HepG2 (cell line): ENCODE measurements around the gene KIAA1755. TPM values are rescaled to one million over a fixed set of nuclear protein-coding genes. Genes with fewer than 3 reads are reported as not detected.

Experiments used
- ATAC-seq: fragments of 200-7000 bp; cut with Tn5 transposase; 3 replicates; pipeline ENCODE4 v1.9.1; 2020; ENCODE audit warnings: mild to moderate bottlenecking, moderate library complexity
- BruUV-seq: library from RNA; stranded (reverse); fragments of 400-500 nt; replicated peaks from 2 replicates; lab custom pipeline; 2021; lab: Mats Ljungman, UMichigan
- CTCF ChIA-PET: fragments of 300-600 bp; formaldehyde crosslinking; extraction: SDS; loops from one replicate; lab custom pipeline; 2021; ENCODE audit warnings: low total read pairs, inconsistent platforms, low intra/inter-chr PET ratio; lab: Yijun Ruan, JAX
- POLR2A ChIA-PET: fragments of 350-600 bp; sonication (Branson Sonifier 250); formaldehyde crosslinking; loops from one replicate; lab custom pipeline; 2020; ENCODE audit warnings: antibody characterized with exemption, inconsistent platforms; lab: Yijun Ruan, JAX
- DNase-seq: peaks from one replicate; pipeline ENCODE4 v3.0.0-alpha.2; 2015; ENCODE audit warnings: low spot score
- FAIRE-seq: peaks from 3 replicates; lab custom pipeline; 2011; peaks lifted over from hg19 to GRCh38; lab: Jason Lieb, UNC
- H2AFZ ChIP-seq: one replicate; pipeline ENCODE4 v1.6.1; 2011; ENCODE audit warnings: low read length, inconsistent platforms
- H3K27ac ChIP-seq: fragments of 300-600 bp; 3 replicates; pipeline ENCODE4 v1.8.0; 2011; ENCODE audit warnings: mixed run types, mild to moderate bottlenecking, mixed read lengths, low read length, inconsistent platforms; ENCODE audit not compliant: insufficient read depth; ENCODE audit errors: extremely low read length
- H3K27me3 ChIP-seq, 2 experiments: fragments of 200-600 bp in 1 of 2; 2 replicates in 1 of 2; 3 replicates in 1 of 2; pipeline versions ENCODE4 v1.6.0 to v1.8.0; 2011; ENCODE audit warnings: low read length in 2 of 2, mild to moderate bottlenecking in 2 of 2, moderate library complexity in 2 of 2, inconsistent platforms in 1 of 2; ENCODE audit not compliant: insufficient read depth in 2 of 2, control insufficient read depth in 1 of 2
- H3K36me3 ChIP-seq, 2 experiments: fragments of 200-600 bp in 1 of 2; replicated peaks in 1 of 2; 2 replicates in 1 of 2; 3 replicates in 1 of 2; pipeline versions ENCODE4 v1.5.1 to v1.8.0; 2011; ENCODE audit warnings: low read length in 2 of 2, inconsistent platforms in 1 of 2; ENCODE audit not compliant: insufficient read depth in 2 of 2, control insufficient read depth in 1 of 2
- H3K4me1 ChIP-seq: 2 replicates; pipeline ENCODE4 v1.5.1; 2012; ENCODE audit warnings: low read length, inconsistent platforms; ENCODE audit not compliant: insufficient read depth
- H3K4me2 ChIP-seq: 2 replicates; pipeline ENCODE4 v1.6.0; 2011; ENCODE audit warnings: low read depth, low read length, inconsistent platforms
- H3K4me3 ChIP-seq, 3 experiments: fragments of 200-600 bp in 1 of 3; sonication (generic), shearing (Covaris generic) in 1 of 3; replicated peaks in 1 of 3; 2 replicates each; pipeline ENCODE4 v1.5.1; 2011 to 2016; ENCODE audit warnings: low read length in 3 of 3, inconsistent platforms in 2 of 3, low read depth in 2 of 3, mild to moderate bottlenecking in 2 of 3, control low read depth in 1 of 3, mixed read lengths in 1 of 3; ENCODE audit not compliant: insufficient read depth in 1 of 3
- H3K79me2 ChIP-seq: one replicate; pipeline ENCODE4 v1.6.1; 2011; ENCODE audit warnings: low read length, inconsistent platforms; ENCODE audit not compliant: insufficient read depth
- H3K9ac ChIP-seq: 2 replicates; pipeline ENCODE4 v1.6.0; 2011; ENCODE audit warnings: mild to moderate bottlenecking, low read depth, low read length, inconsistent platforms; ENCODE audit not compliant: insufficient read depth
- H3K9me3 ChIP-seq: 2 replicates; pipeline ENCODE4 v1.5.1; 2012; ENCODE audit warnings: mild to moderate bottlenecking, low read length
- H4K20me1 ChIP-seq: 2 replicates; pipeline ENCODE4 v1.6.0; 2011; ENCODE audit warnings: inconsistent platforms, mild to moderate bottlenecking, low read length, moderate library complexity; ENCODE audit not compliant: insufficient read depth
- ELF4 ChIP-seq: sonication (generic); formaldehyde crosslinking; IDR thresholded peaks from 2 replicates; pipeline ENCODE4 v1.5.0; 2020; ENCODE audit warnings: missing genetic modification reagents, mild to moderate bottlenecking, moderate library complexity, borderline replicate concordance
- EP300 ChIP-seq, 3 experiments: sonication (generic) in 1 of 3; formaldehyde crosslinking in 1 of 3; IDR thresholded peaks; 2 replicates each; pipeline versions ENCODE4 v1.5.1 to v1.6.1; 2011 to 2020; ENCODE audit warnings: low read depth in 2 of 3, low read length in 2 of 3, borderline replicate concordance in 1 of 3, improper control_type of control experiment in 1 of 3, mild to moderate bottlenecking in 1 of 3, missing genetic modification reagents in 1 of 3, moderate library complexity in 1 of 3
- MZF1 ChIP-seq: sonication (generic); formaldehyde crosslinking; IDR thresholded peaks from 2 replicates; pipeline ENCODE4 v1.8.1; 2023; ENCODE audit warnings: mild to moderate bottlenecking, missing genetic modification reagents, borderline replicate concordance
- NR2F6 ChIP-seq, 2 experiments: IDR thresholded peaks; 2 replicates each; pipeline ENCODE4 v1.6.1; 2016; ENCODE audit warnings: antibody characterized with exemption in 1 of 2, mild to moderate bottlenecking in 1 of 2
- PRPF4 ChIP-seq: fragments of 200-400 bp; formaldehyde crosslinking; IDR thresholded peaks from 2 replicates; pipeline ENCODE4 v1.6.1; 2016; ENCODE audit warnings: low read length, low read depth; ENCODE audit not compliant: poor library complexity, severe bottlenecking
- RORA ChIP-seq: sonication (generic); formaldehyde crosslinking; IDR thresholded peaks from 2 replicates; pipeline ENCODE4 v1.5.0; 2020; ENCODE audit warnings: mild to moderate bottlenecking, missing genetic modification reagents, moderate library complexity
- SIN3B ChIP-seq: fragments of 150-350 bp; IDR thresholded peaks from 2 replicates; pipeline ENCODE4 v1.6.1; 2014; ENCODE audit warnings: low read length
- TFE3 ChIP-seq: IDR thresholded peaks from 2 replicates; pipeline ENCODE4 v1.6.1; 2016
- USF2 ChIP-seq, 2 experiments: sonication (generic) in 1 of 2; formaldehyde crosslinking in 1 of 2; IDR thresholded peaks; 2 replicates each; pipeline versions ENCODE4 v1.5.1 to v1.6.1; 2011 to 2020; ENCODE audit warnings: borderline replicate concordance in 1 of 2, low read depth in 1 of 2, low read length in 1 of 2, mild to moderate bottlenecking in 1 of 2, missing genetic modification reagents in 1 of 2, moderate library complexity in 1 of 2
- ZFX ChIP-seq: sonication (generic); formaldehyde crosslinking; IDR thresholded peaks from 2 replicates; pipeline ENCODE4 v1.4.0; 2020; ENCODE audit warnings: mild to moderate bottlenecking, low read depth, missing genetic modification reagents, moderate library complexity
- ZNF605 ChIP-seq: sonication (generic); formaldehyde crosslinking; IDR thresholded peaks from 2 replicates; pipeline ENCODE4 v1.8.0; 2022; ENCODE audit warnings: mild to moderate bottlenecking, missing genetic modification reagents
- ZNF660 ChIP-seq: sonication (generic); formaldehyde crosslinking; IDR thresholded peaks from 2 replicates; pipeline ENCODE4 v1.5.1; 2020; ENCODE audit warnings: mild to moderate bottlenecking, low read depth, missing genetic modification reagents, borderline replicate concordance
- ZNF703 ChIP-seq: sonication (generic); formaldehyde crosslinking; IDR thresholded peaks from 2 replicates; pipeline ENCODE4 v1.5.1; 2020; ENCODE audit warnings: missing genetic modification reagents, mild to moderate bottlenecking, moderate library complexity, borderline replicate concordance
- ZSCAN5A ChIP-seq: sonication (generic); formaldehyde crosslinking; IDR thresholded peaks from 2 replicates; pipeline ENCODE4 v1.8.0; 2022; ENCODE audit warnings: mild to moderate bottlenecking, missing genetic modification reagents, borderline replicate concordance
- WGBS: methylation state at CpG from one replicate; pipeline ENCODE4 v1.1.6; 2017; ENCODE audit warnings: low lambda C conversion rate; 5-methylcytosine and 5-hydroxymethylcytosine counted together
- in situ Hi-C: cut with HindIII; loops from 2 replicates; pipeline ENCODE4 v1.10.0; 2017; ENCODE audit warnings: low pct_unique_long_range_greater_than_20kb; ENCODE audit not compliant: extremely low pct_ligation_motif_present
- intact Hi-C: fragments of 100-400 bp; cut with micrococcal nuclease; formaldehyde crosslinking; loops from one replicate; pipeline ENCODE4 v1.10.0; 2022; ENCODE audit not compliant: unreplicated experiment
- polyA plus RNA-seq, 8 experiments: library from polyadenylated mRNA; depleted of rRNA in 3 of 8; stranded (reverse) in 7 of 8; unstranded in 1 of 8; fragments of >200 nt; fragmentation: Illumina TruSeq in 4 of 8; extraction: Trizol in 4 of 8; gene quantifications; 2 replicates each; pipeline versions ENCODE4 v1.2.1 to v1.2.3, GENCODE V29; 2011 to 2016; ENCODE audit warnings: low read depth in 4 of 8, missing spikeins in 1 of 8, mixed read lengths in 1 of 8; ENCODE audit not compliant: insufficient read depth in 1 of 8
- total RNA-seq, 5 experiments: library from RNA; depleted of rRNA; stranded (reverse); fragments of >200 nt; fragmentation: Illumina TruSeq; extraction: Trizol; gene quantifications; 2 replicates each; pipeline ENCODE4 v1.2.3, GENCODE V29; 2016; ENCODE audit warnings: low read depth in 1 of 5
- TF ChIP-seq, protein P1 (sequence below): sonication (generic); formaldehyde crosslinking; IDR thresholded peaks from 2 replicates; pipeline ENCODE4 v1.5.0; 2020; ENCODE audit warnings: missing genetic modification reagents

KIAA1755 gene
- total and polyA plus RNA-seq, 2 of the 13 experiments (the other 11 are each of a cell fraction or from before 2014, with no cell fraction given), result 0.04 TPM; not detected in 1

GRCh38 chr20:38239441-38239840, 21.1 kb downstream of the KIAA1755 start (continued):
- no peak for TF ChIP-seq USF2 (IDR thresholded peaks at IDR 0.05; ENCODE audit: low read depth, low read length)
- TF ChIP-seq USF2 (CRISPR knock-in tag; IDR thresholded peaks at IDR 0.05; ENCODE audit: borderline replicate concordance), result no peak
- no peak for TF ChIP-seq TFE3 (CRISPR knock-in tag)
- no peak for TF ChIP-seq ZSCAN5A (CRISPR knock-in tag)
- no peak for TF ChIP-seq PRPF4

DNA sequence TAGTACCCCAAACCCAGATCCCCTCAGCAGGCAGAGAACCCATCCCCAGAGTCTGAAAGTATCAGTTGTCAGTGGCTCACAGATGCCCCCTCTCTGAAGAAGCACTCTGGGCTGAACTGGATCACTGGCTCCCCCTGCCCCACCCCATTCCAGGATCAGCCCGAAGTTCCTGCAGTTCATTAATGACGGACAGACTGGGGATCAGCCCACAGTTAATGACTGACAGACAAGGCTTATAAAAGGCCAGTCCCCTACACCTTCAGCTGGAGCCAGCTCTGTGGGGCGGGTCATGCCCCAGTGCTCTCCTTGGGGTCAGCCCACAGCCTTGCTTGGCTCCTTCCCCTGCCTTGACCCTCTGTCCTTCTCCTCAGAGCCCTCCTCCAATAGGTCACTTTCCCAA, 21.7 kb downstream of the KIAA1755 start:
- BruUV-seq, result no TSS peak
- no peak overlapping the region for H3K27ac ChIP-seq
- H3K4me1 ChIP-seq, result no peaks in the 10 kb centered on the region
- in situ Hi-C loops (no loop called here), intact Hi-C loops (no loop called here)
- no peaks in the 10 kb centered on the region for H4K20me1 ChIP-seq
- ATAC-seq, result peak; percentile 54; the same call in 2 of the 3 replicates
- CTCF ChIA-PET, result no interaction called here
- no peak overlapping the region for H3K9ac ChIP-seq
- H3K27me3 ChIP-seq, result peaks cover 0 to 17% of the 10 kb centered on the region in 2 experiments; a peak in 1 of 5 replicates
- DNase-seq, result no peak
- FAIRE-seq, result no peak
- peaks cover 33% of the 10 kb centered on the region for H3K9me3 ChIP-seq
- WGBS, result 3% methylated on average over 3 of the region's 3 CpGs
- H3K4me3 ChIP-seq, result no peak overlapping the region
- POLR2A ChIA-PET, result no interaction called here
- H3K79me2 ChIP-seq, result no peaks in the 10 kb centered on the region
- TF ChIP-seq ZNF703 (CRISPR knock-in tag), result no peak
- TF ChIP-seq ZFX (CRISPR knock-in tag), result no peak
- no peak for TF ChIP-seq ZNF660 (CRISPR knock-in tag)
- TF ChIP-seq RORA (CRISPR knock-in tag), result no peak
- TF ChIP-seq EP300 (IDR thresholded peaks at IDR 0.05; ENCODE audit: low read depth in 2 of 2, low read length in 2 of 2), result no peak
- TF ChIP-seq EP300 (CRISPR knock-in tag; IDR thresholded peaks at IDR 0.05; ENCODE audit: borderline replicate concordance), result no peak
- TF ChIP-seq NR2F6 (IDR thresholded peaks at IDR 0.05), result no peak
- no peak for TF ChIP-seq NR2F6 (CRISPR knock-in tag; IDR thresholded peaks at IDR 0.05)
- 0 out of 2 replicates have a peak, but pooled peaks have one; percentile 27 for TF ChIP-seq ZNF605 (CRISPR knock-in tag)
- no peak for TF ChIP-seq MZF1
- no peak for TF ChIP-seq SIN3B
- TF ChIP-seq, protein P1, sequence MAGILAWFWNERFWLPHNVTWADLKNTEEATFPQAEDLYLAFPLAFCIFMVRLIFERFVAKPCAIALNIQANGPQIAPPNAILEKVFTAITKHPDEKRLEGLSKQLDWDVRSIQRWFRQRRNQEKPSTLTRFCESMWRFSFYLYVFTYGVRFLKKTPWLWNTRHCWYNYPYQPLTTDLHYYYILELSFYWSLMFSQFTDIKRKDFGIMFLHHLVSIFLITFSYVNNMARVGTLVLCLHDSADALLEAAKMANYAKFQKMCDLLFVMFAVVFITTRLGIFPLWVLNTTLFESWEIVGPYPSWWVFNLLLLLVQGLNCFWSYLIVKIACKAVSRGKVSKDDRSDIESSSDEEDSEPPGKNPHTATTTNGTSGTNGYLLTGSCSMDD, result 0 out of 2 replicates have a peak, but pooled peaks have one; percentile 60
- TF ChIP-seq ELF4 (CRISPR knock-in tag), result no peak
- TF ChIP-seq, all 625 proteins: peak for 2
- Histone ChIP-seq H3K4me2 (no peak overlapping the region), H3K36me3 (no peaks in the 10 kb centered on the region), H2AFZ (no peak overlapping the region)
